CD4-positive, alpha-beta T cell treated with Interleukin-6 for 4 hours (primary cell): Measurements from ENCODE around the gene CCDC85C.
A peak's percentile ranks its signal among the peaks of the same experiment; 100 is the strongest.

ENCODE experiments used
- DNase-seq: peaks from one replicate; pipeline ENCODE4 v3.0.0-alpha.2; 2020; ENCODE audit warnings: mixed read lengths

The CCDC85C gene

GRCh38 chr14:99519931-99520421 lies 84.0 kb downstream of the CCDC85C start:
- no peak for DNase-seq

GRCh38 chr14:99519347-99519881 lies 84.6 kb downstream of the CCDC85C start:
- no peak for DNase-seq

GRCh38 chr14:99518441-99519346 lies 85.3 kb downstream of the CCDC85C start:
- peak; percentile 84 for DNase-seq

- no peak for DNase-seq
These were observed 86.2 kb downstream of the CCDC85C start for GRCh38 chr14:99517643-99518381.

- DNase-seq = no peak
These were observed 87.0 kb downstream of the CCDC85C start for GRCh38 chr14:99516871-99517642.

- no peak for DNase-seq
These were observed 87.7 kb downstream of the CCDC85C start for GRCh38 chr14:99516156-99516870.

GRCh38 chr14:99515301-99516155 lies 88.5 kb downstream of the CCDC85C start:
- no peak for DNase-seq

GRCh38 chr14:99514552-99515300 lies 89.3 kb downstream of the CCDC85C start:
- DNase-seq = no peak

GRCh38 chr14:99513946-99514551 lies 90.0 kb downstream of the CCDC85C start:
- no peak for DNase-seq

GRCh38 chr14:99513183-99513694 lies 90.8 kb downstream of the CCDC85C start:
- DNase-seq = no peak

- no peak for DNase-seq
These were observed 91.3 kb downstream of the CCDC85C start for GRCh38 chr14:99512571-99513182.

- no peak for DNase-seq
These were observed 91.9 kb downstream of the CCDC85C start for GRCh38 chr14:99512110-99512449.

GRCh38 chr14:99511421-99512109 lies 92.4 kb downstream of the CCDC85C start:
- no peak for DNase-seq

GRCh38 chr14:99510556-99511139 lies 93.4 kb downstream of the CCDC85C start:
- no peak for DNase-seq

- DNase-seq = no peak
These were observed 94.0 kb downstream of the CCDC85C start for GRCh38 chr14:99509871-99510555.

- no peak for DNase-seq
These were observed 94.9 kb downstream of the CCDC85C start for GRCh38 chr14:99508896-99509629.
